CD14-positive monocyte (primary cell): Measurements from ENCODE around the gene EMID1. TPM values are rescaled to one million over a fixed set of nuclear protein-coding genes. Genes with fewer than 3 reads are reported as not detected.

Experiments
- DNase-seq, 3 donors: peaks; one replicate each; pipeline ENCODE4 v3.0.0-alpha.2; 2011 to 2022
- H2AFZ ChIP-seq: 2 replicates; pipeline ENCODE4 v1.6.0; 2012; ENCODE audit warnings: mild to moderate bottlenecking, low read depth, low read length, inconsistent platforms; ENCODE audit not compliant: insufficient read depth, poor library complexity, severe bottlenecking
- H3K27ac ChIP-seq, 2 donors: 1 replicate in 1 of 2; 2 replicates in 1 of 2; pipeline ENCODE4 v1.5.1; 2012 to 2013; ENCODE audit warnings: low read length in 2 of 2, control low read depth in 1 of 2, inconsistent platforms in 1 of 2, low read depth in 1 of 2, mild to moderate bottlenecking in 1 of 2
- H3K27me3 ChIP-seq, 2 donors: one replicate each; pipeline versions ENCODE4 v1.6.0 to v1.6.1; 2011 to 2013; ENCODE audit warnings: low read length in 2 of 2; ENCODE audit not compliant: control insufficient read depth in 2 of 2, insufficient read depth in 2 of 2
- H3K36me3 ChIP-seq, 2 donors: replicated peaks in 1 of 2; 1 replicate in 1 of 2; 2 replicates in 1 of 2; pipeline versions ENCODE4 v1.5.1 to v1.6.1; 2012 to 2013; ENCODE audit warnings: low read length in 2 of 2, control low read depth in 1 of 2, inconsistent platforms in 1 of 2, mild to moderate bottlenecking in 1 of 2; ENCODE audit not compliant: insufficient read depth in 2 of 2, control insufficient read depth in 1 of 2
- H3K4me1 ChIP-seq, 2 donors: 1 replicate in 1 of 2; 2 replicates in 1 of 2; pipeline versions ENCODE4 v1.5.1 to v1.6.1; 2012 to 2013; ENCODE audit warnings: low read length in 2 of 2, control low read depth in 1 of 2, inconsistent platforms in 1 of 2, mild to moderate bottlenecking in 1 of 2, moderate library complexity in 1 of 2; ENCODE audit not compliant: insufficient read depth in 2 of 2, control insufficient read depth in 1 of 2
- H3K4me2 ChIP-seq: replicated peaks from 2 replicates; pipeline ENCODE3; 2012; ENCODE audit warnings: low read length, moderate library complexity, mild to moderate bottlenecking; ENCODE audit not compliant: poor library complexity, severe bottlenecking; ENCODE audit errors: extremely low read depth
- H3K4me3 ChIP-seq, 3 experiments: fragments of 200-600 bp in 1 of 3; sonication (generic) in 1 of 3; replicated peaks in 1 of 3; 1 replicate in 2 of 3; 2 replicates in 1 of 3; pipeline ENCODE4 v1.5.1; 2011 to 2013; ENCODE audit warnings: low read length in 3 of 3, mild to moderate bottlenecking in 3 of 3, control low read depth in 2 of 3, low read depth in 2 of 3, inconsistent platforms in 1 of 3, moderate library complexity in 1 of 3
- H3K79me2 ChIP-seq: 2 replicates; pipeline ENCODE4 v1.6.0; 2012; ENCODE audit warnings: mild to moderate bottlenecking, control low read depth, inconsistent platforms, low read length, moderate library complexity; ENCODE audit not compliant: insufficient read depth
- H3K9ac ChIP-seq: 2 replicates; pipeline ENCODE4 v1.6.0; 2017; ENCODE audit warnings: low read length, mild to moderate bottlenecking; ENCODE audit not compliant: insufficient read depth, poor library complexity, severe bottlenecking
- H3K9me3 ChIP-seq, 2 donors: replicated peaks in 1 of 2; 1 replicate in 1 of 2; 2 replicates in 1 of 2; pipeline versions ENCODE4 v1.5.1 to v1.6.1; 2012 to 2013; ENCODE audit warnings: low read length in 2 of 2, control low read depth in 1 of 2; ENCODE audit not compliant: control insufficient read depth in 1 of 2, insufficient read depth in 1 of 2
- H4K20me1 ChIP-seq: 2 replicates; pipeline ENCODE4 v1.6.0; 2012; ENCODE audit warnings: mild to moderate bottlenecking, low read length, control low read depth, moderate library complexity; ENCODE audit not compliant: insufficient read depth
- H3K27ac Mint-ChIP-seq, 7 donors: one replicate each; pipeline ENCODE4 v1.8.0; 2020; ENCODE audit warnings: mild to moderate bottlenecking in 7 of 7, mixed read lengths in 7 of 7, moderate library complexity in 6 of 7, inconsistent platforms in 2 of 7
- H3K27me3 Mint-ChIP-seq, 3 donors: one replicate each; pipeline ENCODE4 v1.8.0; 2021 to 2022; ENCODE audit warnings: low read depth in 3 of 3, mild to moderate bottlenecking in 3 of 3, mixed read lengths in 3 of 3, moderate library complexity in 3 of 3, inconsistent platforms in 1 of 3
- H3K36me3 Mint-ChIP-seq, 2 donors: one replicate each; pipeline ENCODE4 v1.8.0; 2020; ENCODE audit warnings: mixed read lengths in 2 of 2, inconsistent platforms in 1 of 2, mild to moderate bottlenecking in 1 of 2
- H3K4me1 Mint-ChIP-seq: one replicate; pipeline ENCODE4 v1.8.0; 2020; ENCODE audit warnings: mild to moderate bottlenecking, mixed read lengths
- H3K4me3 Mint-ChIP-seq, 2 donors: one replicate each; pipeline ENCODE4 v1.8.0; 2020; ENCODE audit warnings: mild to moderate bottlenecking in 2 of 2, mixed read lengths in 2 of 2, moderate library complexity in 1 of 2
- H3K9me3 Mint-ChIP-seq, 7 donors: one replicate each; pipeline ENCODE4 v1.8.0; 2020 to 2022; ENCODE audit warnings: mixed read lengths in 7 of 7, mild to moderate bottlenecking in 6 of 7, moderate library complexity in 6 of 7, inconsistent platforms in 2 of 7
- CTCF ChIP-seq: fragments of 200-600 bp; IDR thresholded peaks from one replicate; pipeline ENCODE4 v1.8.0; 2022; ENCODE audit warnings: antibody characterized with exemption, mild to moderate bottlenecking
- WGBS: methylation state at CpG from one replicate; pipeline ENCODE4 v1.1.5; 2013; ENCODE audit warnings: missing lambda C conversion rate; ENCODE audit not compliant: insufficient coverage; 5-methylcytosine and 5-hydroxymethylcytosine counted together
- intact Hi-C, 2 donors: fragments of 100-400 bp; cut with micrococcal nuclease; formaldehyde crosslinking; loops; one replicate each; pipeline versions ENCODE4 v1.15.0 to v1.15.1; 2023
- polyA plus RNA-seq, 3 donors: library from polyadenylated mRNA; depleted of rRNA in 1 of 3; unstranded in 2 of 3; stranded (reverse) in 1 of 3; fragments of 300-500 nt in 2 of 3; fragments of >200 nt in 1 of 3; fragmentation: Illumina TruSeq in 2 of 3; gene quantifications; 1 replicate in 2 of 3; 2 replicates in 1 of 3; pipeline ENCODE4 v1.2.3, GENCODE V29; 2012 to 2021

Gene EMID1
- polyA plus RNA-seq, 3 donors = not detected

GRCh38 chr22:29193021-29193420, 12.7 kb upstream of the EMID1 start:
- H3K9me3 ChIP-seq = no peaks in the 10 kb centered on the region
- no peak overlapping the region for H3K27ac Mint-ChIP-seq
- H3K27me3 ChIP-seq = no peaks in the 10 kb centered on the region
- no peaks in the 10 kb centered on the region for H3K4me1 ChIP-seq
- peaks cover 0 to 5% (median 3%) of the 10 kb centered on the region in 3 donors for H3K27me3 Mint-ChIP-seq
- H2AFZ ChIP-seq = no peak overlapping the region
- H3K79me2 ChIP-seq = no peaks in the 10 kb centered on the region
- no peak overlapping the region for H3K4me3 ChIP-seq
- no peaks in the 10 kb centered on the region for H3K4me1 Mint-ChIP-seq
- no peak overlapping the region for H3K4me3 Mint-ChIP-seq
- H3K4me2 ChIP-seq = no peak overlapping the region
- H4K20me1 ChIP-seq = no peaks in the 10 kb centered on the region
- peaks cover 0 to 5% (median 3%) of the 10 kb centered on the region in 7 donors for H3K9me3 Mint-ChIP-seq
- H3K27ac ChIP-seq = no peak overlapping the region
- H3K9ac ChIP-seq = no peak overlapping the region
- no peak for DNase-seq
- no peaks in the 10 kb centered on the region for H3K36me3 Mint-ChIP-seq
- intact Hi-C loops = no loop called here
- TF ChIP-seq CTCF = no peak
- 96% methylated on average over 7 of the region's 8 CpGs for WGBS
- no peaks in the 10 kb centered on the region for H3K36me3 ChIP-seq

- Histone ChIP-seq H3K9ac (no peak overlapping the region), H3K9me3 (no peaks in the 10 kb centered on the region), H3K27ac (no peak overlapping the region), H3K79me2 (no peaks in the 10 kb centered on the region), H3K4me1 (no peaks in the 10 kb centered on the region), H4K20me1 (no peaks in the 10 kb centered on the region), H3K27me3 (no peaks in the 10 kb centered on the region), H3K4me2 (no peak overlapping the region), H2AFZ (no peak overlapping the region), H3K4me3 (no peak overlapping the region), H3K36me3 (no peaks in the 10 kb centered on the region)
- no peak overlapping the region for H3K4me3 Mint-ChIP-seq
- TF ChIP-seq CTCF = no peak
- intact Hi-C loops = no loop called here
- peaks cover 0 to 5% (median 3%) of the 10 kb centered on the region in 3 donors for H3K27me3 Mint-ChIP-seq
- H3K9me3 Mint-ChIP-seq = peaks cover 0 to 5% (median 3%) of the 10 kb centered on the region in 7 donors
- DNase-seq = no peak
- H3K27ac Mint-ChIP-seq = no peak overlapping the region
- no peaks in the 10 kb centered on the region for H3K36me3 Mint-ChIP-seq
- no CpG with 5 or more reads among the region's 2 CpGs for WGBS
- no peaks in the 10 kb centered on the region for H3K4me1 Mint-ChIP-seq
Observed at GRCh38 chr22:29194184-29194583, 11.5 kb upstream of the EMID1 start.
